GM12865 (cell line): ENCODE measurements around the gene NEU3.

Source experiments
- DNase-seq: peaks from one replicate; pipeline ENCODE4 v3.0.0; 2010; ENCODE audit warnings: low read depth
- H3K4me3 ChIP-seq: 2 replicates; pipeline ENCODE4 v1.5.1; 2011; ENCODE audit warnings: mild to moderate bottlenecking, low read depth, low read length, control low read depth
- CTCF ChIP-seq: IDR thresholded peaks from 2 replicates; pipeline ENCODE4 v1.5.1; 2011; ENCODE audit warnings: low read length, control low read depth, low read depth, inconsistent platforms; ENCODE audit not compliant: insufficient read depth; ENCODE audit errors: missing control alignments

The NEU3 gene

GRCh38 chr11:75059299-75059698, 70.6 kb downstream of the NEU3 start:
- no peak overlapping the region for H3K4me3 ChIP-seq
- no peak for TF ChIP-seq CTCF
- no peak for DNase-seq

DNA sequence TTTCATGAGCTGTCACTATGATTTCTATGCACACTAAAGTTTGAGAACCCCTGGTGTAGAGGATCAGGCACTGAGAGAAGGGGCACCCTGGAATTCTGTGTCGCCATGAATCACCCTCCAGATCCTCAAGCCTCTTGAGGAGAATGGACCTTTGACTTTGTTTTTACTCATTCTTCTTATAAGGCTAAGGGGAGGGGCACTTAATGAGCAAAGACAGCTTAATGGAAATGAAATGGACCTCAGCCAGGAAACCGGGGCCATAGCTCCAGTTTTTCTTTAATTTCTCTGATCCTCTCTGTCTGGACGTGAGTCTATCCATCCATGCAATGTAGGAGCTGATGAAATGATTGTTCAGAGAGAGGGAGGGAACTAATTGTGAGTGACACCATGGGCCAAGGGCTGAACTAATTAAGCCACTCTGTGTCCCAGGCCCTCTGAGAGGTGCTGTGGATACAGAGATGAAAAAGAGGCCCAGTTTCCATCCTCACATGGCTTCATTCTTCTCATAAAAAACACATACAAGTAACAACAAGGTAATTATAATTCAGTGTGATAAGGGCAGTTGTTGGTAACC, 75.1 kb downstream of the NEU3 start:
- no peak for DNase-seq
- TF ChIP-seq CTCF: no peak
- no peak overlapping the region for H3K4me3 ChIP-seq

DNA sequence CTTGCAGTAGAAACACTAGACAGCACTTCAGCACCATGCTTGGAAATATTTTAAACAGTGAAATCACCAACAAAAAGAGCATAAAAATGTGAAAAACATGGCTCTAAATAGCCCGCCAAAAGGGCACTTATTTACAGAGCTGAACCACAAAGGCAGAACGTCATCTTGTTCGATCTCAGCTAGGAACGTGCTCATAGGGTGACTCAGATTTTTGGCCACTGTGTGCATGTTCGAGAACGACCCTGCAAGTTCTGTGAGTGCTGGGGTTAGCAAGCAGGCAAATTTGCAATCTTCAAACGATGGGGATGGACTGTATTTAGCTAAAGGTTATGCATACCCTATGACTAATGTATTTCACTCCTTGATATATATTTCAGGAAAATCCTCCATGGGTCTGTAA, 77.3 kb downstream of the NEU3 start:
- DNase-seq: no peak

More for the DNA sequence above, 77.3 kb downstream of the NEU3 start:
- TF ChIP-seq CTCF: no peak
- no peak overlapping the region for H3K4me3 ChIP-seq
